Heart left ventricle (tissue), 13 donors: ENCODE measurements around the gene CKS1B.

Experiments used
- POLR2A ChIP-seq, 2 donors: fragments of 450-650 bp; IDR thresholded peaks; one replicate each; pipeline ENCODE4 v1.6.1; 2017; ENCODE audit warnings: antibody characterized with exemption in 2 of 2, mild to moderate bottlenecking in 2 of 2, moderate library complexity in 2 of 2
- TF ChIP-seq, protein P1 (sequence below), 12 donors: fragments of 200-600 bp; sonication (generic) in 4 of 12; IDR thresholded peaks; one replicate each; pipeline versions ENCODE4 v1.5.0 to v1.8.0; 2018 to 2022; ENCODE audit warnings: antibody characterized with exemption in 12 of 12, mild to moderate bottlenecking in 5 of 12
- donor health status: ischemic (EF 13 %, LVEDD 7.1; RV severe dilation, severe dysfunction).
- donor health status: DM: no; HTN: yes; CAD: no.
- donor health status: DM: no; HTN: no; CAD: no.
- donor health status: ischemic (EF 25% LVEDD 6.9; RV normal size, moderate dysfunction).
- donor health status: ischemic (EF 25% LVEDD 5.7; RV mildly dilated, moderate dysfunction).
- donor health status: ischemic (EF 35%, LVEDD 5.7; RV mildly dilated, moderate dysfunction).
- donor health status: nonischemic (EF 11% LVEDD 7.7; RV severe dilation, severe dysfunction).
- donor health status: DM: yes; HTN: yes; CAD: no.
- donor health status: PGD.
- donor health status: ischemic (EF 29% LVEDD 5.4; RV normal size, mild dysfunction).
- donor health status: nonischemic (EF 23%, LVEDD 6.1; RV moderate dilation, normal function).

- TF ChIP-seq POLR2A (IDR thresholded peaks at IDR 0.05) = peak; percentile 48 to 93
- TF ChIP-seq, protein P1, sequence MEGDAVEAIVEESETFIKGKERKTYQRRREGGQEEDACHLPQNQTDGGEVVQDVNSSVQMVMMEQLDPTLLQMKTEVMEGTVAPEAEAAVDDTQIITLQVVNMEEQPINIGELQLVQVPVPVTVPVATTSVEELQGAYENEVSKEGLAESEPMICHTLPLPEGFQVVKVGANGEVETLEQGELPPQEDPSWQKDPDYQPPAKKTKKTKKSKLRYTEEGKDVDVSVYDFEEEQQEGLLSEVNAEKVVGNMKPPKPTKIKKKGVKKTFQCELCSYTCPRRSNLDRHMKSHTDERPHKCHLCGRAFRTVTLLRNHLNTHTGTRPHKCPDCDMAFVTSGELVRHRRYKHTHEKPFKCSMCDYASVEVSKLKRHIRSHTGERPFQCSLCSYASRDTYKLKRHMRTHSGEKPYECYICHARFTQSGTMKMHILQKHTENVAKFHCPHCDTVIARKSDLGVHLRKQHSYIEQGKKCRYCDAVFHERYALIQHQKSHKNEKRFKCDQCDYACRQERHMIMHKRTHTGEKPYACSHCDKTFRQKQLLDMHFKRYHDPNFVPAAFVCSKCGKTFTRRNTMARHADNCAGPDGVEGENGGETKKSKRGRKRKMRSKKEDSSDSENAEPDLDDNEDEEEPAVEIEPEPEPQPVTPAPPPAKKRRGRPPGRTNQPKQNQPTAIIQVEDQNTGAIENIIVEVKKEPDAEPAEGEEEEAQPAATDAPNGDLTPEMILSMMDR (IDR thresholded peaks at IDR 0.05) = no peak
Measured at GRCh38 chr1:154970631-154971340, 3.7 kb upstream of the CKS1B start, which contains the start of gene SHC1.
